Activated T-cell treated with anti-CD3 and anti-CD28 coated beads, Interleukin-2, amount 50 U/mL, for 72 hours (primary cell): Measurements from ENCODE around the gene TEKT5. TPM values are rescaled to one million over a fixed set of nuclear protein-coding genes. Genes with fewer than 3 reads are reported as not detected.

ENCODE experiments used
- ATAC-seq, 2 donors: fragments of 150-1000 bp; cut with Tn5 transposase; replicated peaks in 1 of 2; 2 replicates each; pipeline ENCODE4 v1.10.0; 2021; ENCODE audit warnings: moderate library complexity in 2 of 2, mild to moderate bottlenecking in 1 of 2
- DNase-seq, 2 donors: peaks; one replicate each; pipeline ENCODE4 v3.0.0; 2021 to 2022; ENCODE audit warnings: mixed read lengths in 1 of 2
- H3K27ac Mint-ChIP-seq: one replicate; pipeline ENCODE4 v1.8.0; 2022; ENCODE audit warnings: mild to moderate bottlenecking, moderate library complexity, mixed read lengths
- H3K27me3 Mint-ChIP-seq: one replicate; pipeline ENCODE4 v1.8.0; 2022; ENCODE audit warnings: low read depth, mixed read lengths
- H3K36me3 Mint-ChIP-seq, 2 donors: one replicate each; pipeline ENCODE4 v1.8.0; 2022; ENCODE audit warnings: mixed read lengths in 2 of 2, mild to moderate bottlenecking in 1 of 2; ENCODE audit not compliant: insufficient read depth in 2 of 2
- H3K4me1 Mint-ChIP-seq: one replicate; pipeline ENCODE4 v1.8.0; 2022; ENCODE audit warnings: low read depth, mixed read lengths
- H3K4me3 Mint-ChIP-seq, 2 donors: one replicate each; pipeline ENCODE4 v1.8.0; 2022; ENCODE audit warnings: mild to moderate bottlenecking in 2 of 2, mixed read lengths in 2 of 2, moderate library complexity in 2 of 2
- H3K9me3 Mint-ChIP-seq, 2 donors: one replicate each; pipeline ENCODE4 v1.8.0; 2022; ENCODE audit warnings: mixed read lengths in 2 of 2
- total RNA-seq, 2 donors: library from RNA; stranded (reverse); gene quantifications; one replicate each; pipeline ENCODE4 v1.2.3, GENCODE V29; 2022

TEKT5 gene
- total RNA-seq, 2 donors from 2014 or later = 0.23 TPM; not detected in 1

DNA sequence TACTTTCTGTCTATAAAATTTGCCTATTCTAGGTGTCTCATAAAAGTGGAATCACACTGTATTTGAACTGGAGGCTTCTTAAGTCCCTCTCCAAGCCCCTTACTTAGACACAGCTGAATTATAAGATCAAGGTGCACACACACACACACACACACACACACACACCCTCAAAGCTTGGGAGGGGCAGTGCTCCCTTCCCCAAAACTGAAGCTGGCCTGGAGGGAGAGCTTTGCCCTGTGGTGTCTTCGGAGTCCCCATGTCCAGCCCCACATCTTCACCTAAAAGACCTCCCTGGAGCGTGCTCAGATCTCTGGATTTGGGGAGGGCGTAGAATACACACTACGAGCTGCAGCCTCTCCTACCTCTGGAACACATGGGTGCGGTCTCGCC, 115.2 kb downstream of the TEKT5 start:
- Mint-ChIP-seq H3K4me1 (no peaks in the 10 kb centered on the region), H3K27ac (no peak overlapping the region), H3K4me3 (peak overlapping the region in 1 of 2 donors; percentile 36), H3K27me3 (peaks cover 47% of the 10 kb centered on the region), H3K36me3 (no peaks in the 10 kb centered on the region), H3K9me3 (no peaks in the 10 kb centered on the region)
- DNase-seq (no peak), ATAC-seq (no peak)

DNA sequence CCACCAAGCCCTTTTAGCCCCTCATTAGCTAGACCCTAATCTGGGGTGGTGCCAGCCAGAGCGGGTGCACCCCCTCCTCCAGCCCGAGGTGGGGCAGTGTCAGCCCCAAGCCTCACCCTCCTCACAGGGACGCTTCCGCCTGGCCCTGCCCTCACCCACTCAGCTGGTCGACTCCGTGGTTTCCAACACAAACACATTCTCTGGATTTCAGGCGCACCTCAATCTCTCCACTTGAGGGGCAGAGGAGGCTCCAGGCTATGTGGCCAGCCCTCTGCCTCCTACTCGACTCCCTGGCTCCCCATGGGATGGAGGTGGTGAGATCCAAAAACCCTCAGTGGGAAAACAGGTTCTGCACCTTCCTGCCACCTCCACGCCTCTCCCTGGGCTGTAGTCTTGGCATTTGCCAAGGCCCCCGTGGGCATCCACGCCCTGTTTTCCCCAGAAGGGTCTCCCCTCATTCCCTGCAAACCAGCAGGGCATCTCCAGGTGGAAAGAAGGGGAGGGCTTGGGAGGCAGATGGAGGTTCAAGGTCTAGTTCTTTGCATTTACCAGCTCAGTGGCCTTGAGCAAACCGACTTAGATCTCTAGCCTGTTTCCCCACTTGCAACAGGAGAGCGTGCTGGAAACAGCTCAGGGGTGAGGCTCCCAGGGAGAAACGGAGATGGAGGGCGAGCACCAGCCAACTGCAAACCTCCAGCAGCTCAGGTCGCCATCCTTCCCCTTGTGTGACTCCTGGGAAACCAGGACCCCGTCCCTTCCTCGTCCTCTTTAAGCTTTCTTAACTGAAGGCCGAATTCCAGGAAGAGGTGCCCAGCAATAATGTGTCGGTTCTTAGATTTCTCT, 116.0 kb downstream of the TEKT5 start:
- Mint-ChIP-seq H3K36me3 (no peaks in the 10 kb centered on the region), H3K9me3 (no peaks in the 10 kb centered on the region), H3K4me1 (no peaks in the 10 kb centered on the region), H3K27me3 (peaks cover 44% of the 10 kb centered on the region), H3K4me3 (no peak overlapping the region), H3K27ac (no peak overlapping the region)
- DNase-seq = no peak
- no peak for ATAC-seq

Other genes with a start within 250 kb of the TEKT5 start
- gene EMP2, start 114.3 kb downstream of the TEKT5 start, total RNA-seq = under 1 TPM in 1 of 2 donors, not detected in 1; 0.07 TPM
- 10 to 100 TPM; 22.4 to 24.9 TPM for gene NUBP1, start 48.9 kb upstream of the TEKT5 start, total RNA-seq
- gene TVP23A, start 123.9 kb upstream of the TEKT5 start, total RNA-seq = under 1 TPM in 1 of 2 donors, not detected in 1; 0.60 TPM
- 1 to 10 TPM; 3.1 to 7.2 TPM for gene CIITA, start 182.3 kb upstream of the TEKT5 start, total RNA-seq
- gene DEXI, start 247.5 kb upstream of the TEKT5 start, total RNA-seq = 10 to 100 TPM; 24.4 to 26.7 TPM
- gene CLEC16A, start 249.6 kb upstream of the TEKT5 start, total RNA-seq = 10 to 100 TPM; 29.9 to 32.3 TPM